MCF 10A (cell line): ENCODE measurements around the gene PRMT1. TPM values are rescaled to one million over a fixed set of nuclear protein-coding genes. Genes with fewer than 3 reads are reported as not detected.
"Not testable (repeated sequence)": the region's sequence is repeated elsewhere in the genome, so short reads cannot be mapped to it uniquely, and the experiment has no call there.

Source experiments
- BruUV-seq: library from RNA; stranded (reverse); fragments of 400-500 nt; replicated peaks from 2 replicates; lab custom pipeline; 2021; lab: Mats Ljungman, UMichigan
- CTCF ChIA-PET: fragments of 300-600 bp; sonication (Branson Sonifier 250); formaldehyde crosslinking; extraction: SDS; loops from one replicate; lab custom pipeline; 2021; ENCODE audit warnings: antibody characterized with exemption, inconsistent platforms; lab: Yijun Ruan, JAX
- POLR2A ChIA-PET: fragments of 300-600, 350-650 bp; sonication (Branson Sonifier 250); formaldehyde crosslinking; extraction: SDS; loops from one replicate; lab custom pipeline; 2020; ENCODE audit warnings: antibody characterized with exemption, inconsistent platforms; lab: Yijun Ruan, JAX
- DNase-seq: peaks from one replicate; pipeline ENCODE4 v3.0.0-alpha.2; 2018; ENCODE audit not compliant: unreplicated experiment
- H3K27ac Mint-ChIP-seq: one replicate; pipeline ENCODE4 v1.8.0; 2022; ENCODE audit warnings: mild to moderate bottlenecking, low read depth, mixed read lengths; ENCODE audit not compliant: unreplicated experiment
- H3K27me3 Mint-ChIP-seq: one replicate; pipeline ENCODE4 v1.8.0; 2022; ENCODE audit warnings: mixed read lengths; ENCODE audit not compliant: insufficient read depth, unreplicated experiment
- H3K36me3 Mint-ChIP-seq: one replicate; pipeline ENCODE4 v1.8.0; 2022; ENCODE audit warnings: mild to moderate bottlenecking, moderate library complexity, mixed read lengths; ENCODE audit not compliant: insufficient read depth, unreplicated experiment
- H3K4me1 Mint-ChIP-seq: one replicate; pipeline ENCODE4 v1.8.0; 2022; ENCODE audit warnings: mixed read lengths; ENCODE audit not compliant: insufficient read depth, unreplicated experiment
- H3K4me3 Mint-ChIP-seq: one replicate; pipeline ENCODE4 v1.8.0; 2022; ENCODE audit warnings: mild to moderate bottlenecking, moderate library complexity, mixed read lengths; ENCODE audit not compliant: unreplicated experiment
- H3K9me3 Mint-ChIP-seq: one replicate; pipeline ENCODE4 v1.8.0; 2022; ENCODE audit warnings: mixed read lengths; ENCODE audit not compliant: unreplicated experiment
- CTCF ChIP-seq: fragments of 200-600 bp; IDR thresholded peaks from one replicate; pipeline ENCODE4 v1.8.0; 2022; ENCODE audit warnings: antibody characterized with exemption, mild to moderate bottlenecking; ENCODE audit not compliant: unreplicated experiment
- intact Hi-C: fragments of 100-400 bp; cut with micrococcal nuclease; formaldehyde crosslinking; loops from 2 replicates; pipeline ENCODE4 v1.14.1; 2022
- total RNA-seq: library from RNA; stranded (reverse); gene quantifications from 2 replicates; pipeline ENCODE4 v1.2.3, GENCODE V29; 2022

Gene PRMT1
- total RNA-seq, 1 experiment from 2014 or later, result 304 TPM

- no peak for DNase-seq
- Mint-ChIP-seq H3K36me3 (no peaks in the 10 kb centered on the region), H3K27ac (no peak overlapping the region), H3K4me3 (no peak overlapping the region), H3K9me3 (peaks cover 8% of the 10 kb centered on the region), H3K4me1 (no peaks in the 10 kb centered on the region), H3K27me3 (no peaks in the 10 kb centered on the region)
- POLR2A ChIA-PET, result interaction anchor here (1.5 kb wide), 1 partner anchor 47 kb away, joined by 7 read pairs; no protein-coding TSS in a partner anchor
- BruUV-seq, result no TSS peak
- no peak for TF ChIP-seq CTCF
- CTCF ChIA-PET, result interaction anchor here (0.9 kb wide), 1 partner anchor 148 kb away, joined by 4 read pairs; no protein-coding TSS in a partner anchor
- intact Hi-C loops, result no loop called here
Measured at GRCh38 chr19:49718511-49718910, 41.4 kb downstream of the PRMT1 start.

- H3K4me1 Mint-ChIP-seq, result no peaks in the 10 kb centered on the region
- no TSS peak for BruUV-seq
- H3K27me3 Mint-ChIP-seq, result no peaks in the 10 kb centered on the region
- ChIA-PET CTCF (no interaction called here), POLR2A (interaction anchor here (1.5 kb wide), 1 partner anchor 47 kb away, joined by 7 read pairs; no protein-coding TSS in a partner anchor)
- no peak overlapping the region for H3K4me3 Mint-ChIP-seq
- intact Hi-C loops, result no loop called here
- no peak overlapping the region for H3K27ac Mint-ChIP-seq
- H3K9me3 Mint-ChIP-seq, result peaks cover 8% of the 10 kb centered on the region
- H3K36me3 Mint-ChIP-seq, result no peaks in the 10 kb centered on the region
- no peak for DNase-seq
- no peak for TF ChIP-seq CTCF
Measured at GRCh38 chr19:49718991-49719390, 41.9 kb downstream of the PRMT1 start.

GRCh38 chr19:49719420-49719819, 42.3 kb downstream of the PRMT1 start:
- BruUV-seq, H3K27ac Mint-ChIP-seq, intact Hi-C loops, H3K9me3 Mint-ChIP-seq, POLR2A ChIA-PET, H3K27me3 Mint-ChIP-seq, DNase-seq, H3K4me3 Mint-ChIP-seq, H3K4me1 Mint-ChIP-seq, H3K36me3 Mint-ChIP-seq: not testable (repeated sequence)
- CTCF ChIA-PET, result interaction anchor here (1.0 kb wide), 1 partner anchor 10 kb away, joined by 4 read pairs; no protein-coding TSS in a partner anchor

- H3K4me3 Mint-ChIP-seq, result no peak overlapping the region
- CTCF ChIA-PET, result no interaction called here
- no peaks in the 10 kb centered on the region for H3K9me3 Mint-ChIP-seq
- no peak for DNase-seq
- no peak for TF ChIP-seq CTCF
- POLR2A ChIA-PET, result no interaction called here
- H3K36me3 Mint-ChIP-seq, result no peaks in the 10 kb centered on the region
- intact Hi-C loops, result no loop called here
- no TSS peak for BruUV-seq
- no peaks in the 10 kb centered on the region for H3K27me3 Mint-ChIP-seq
- H3K4me1 Mint-ChIP-seq, result no peaks in the 10 kb centered on the region
- H3K27ac Mint-ChIP-seq, result no peak overlapping the region
Measured at GRCh38 chr19:49727217-49728030, 50.4 kb downstream of the PRMT1 start.
